Left forelimb (tissue), 1 donor: ENCODE results near the gene SBNO2.

ENCODE experiments used
- DNase-seq: peaks from one replicate; pipeline ENCODE4 v3.0.0-alpha.2; 2018; ENCODE audit warnings: low spot score

The SBNO2 gene

GRCh38 chr19:1153891-1154730, 20.0 kb downstream of the SBNO2 start:
- DNase-seq: no peak

GRCh38 chr19:1151917-1152587, 22.0 kb downstream of the SBNO2 start:
- no peak for DNase-seq

GRCh38 chr19:1151037-1151724, 22.9 kb downstream of the SBNO2 start:
- DNase-seq: no peak

DNA sequence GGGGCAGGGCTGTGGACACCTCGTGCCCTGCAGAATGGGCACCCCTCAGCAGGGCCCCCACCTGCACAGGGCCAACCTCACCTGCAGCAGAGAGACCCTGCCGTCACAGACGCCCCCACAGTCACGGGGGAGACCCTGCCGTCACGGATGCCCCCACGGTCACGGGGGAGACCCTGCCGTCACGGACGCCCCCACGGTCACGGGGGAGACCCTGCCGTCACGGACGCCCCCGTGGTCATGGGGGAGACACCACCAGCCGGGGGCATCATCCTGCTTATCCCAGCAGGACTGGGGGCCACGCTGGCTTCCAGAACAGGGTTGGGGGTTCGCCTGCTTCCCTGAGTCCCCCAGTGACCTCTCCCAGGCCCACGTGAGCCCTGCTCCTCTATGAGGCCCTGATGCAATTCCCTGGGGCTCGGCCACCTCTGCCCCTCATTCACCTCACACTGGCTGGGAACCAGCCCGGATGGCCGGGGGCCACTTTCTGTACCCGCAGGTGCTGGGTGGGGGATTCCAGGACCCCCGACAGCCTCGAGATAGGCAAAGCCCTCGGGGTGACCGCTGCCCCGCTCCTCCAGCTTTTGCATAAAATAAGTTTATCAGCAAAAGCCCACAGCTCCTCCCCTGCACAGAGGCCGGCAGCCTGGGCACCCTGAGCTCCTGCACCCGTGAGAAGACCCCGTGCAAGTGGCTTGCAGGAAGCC, 23.6 kb downstream of the SBNO2 start:
- DNase-seq: no peak

GRCh38 chr19:1149259-1150045, 24.6 kb downstream of the SBNO2 start:
- DNase-seq: no peak

DNA sequence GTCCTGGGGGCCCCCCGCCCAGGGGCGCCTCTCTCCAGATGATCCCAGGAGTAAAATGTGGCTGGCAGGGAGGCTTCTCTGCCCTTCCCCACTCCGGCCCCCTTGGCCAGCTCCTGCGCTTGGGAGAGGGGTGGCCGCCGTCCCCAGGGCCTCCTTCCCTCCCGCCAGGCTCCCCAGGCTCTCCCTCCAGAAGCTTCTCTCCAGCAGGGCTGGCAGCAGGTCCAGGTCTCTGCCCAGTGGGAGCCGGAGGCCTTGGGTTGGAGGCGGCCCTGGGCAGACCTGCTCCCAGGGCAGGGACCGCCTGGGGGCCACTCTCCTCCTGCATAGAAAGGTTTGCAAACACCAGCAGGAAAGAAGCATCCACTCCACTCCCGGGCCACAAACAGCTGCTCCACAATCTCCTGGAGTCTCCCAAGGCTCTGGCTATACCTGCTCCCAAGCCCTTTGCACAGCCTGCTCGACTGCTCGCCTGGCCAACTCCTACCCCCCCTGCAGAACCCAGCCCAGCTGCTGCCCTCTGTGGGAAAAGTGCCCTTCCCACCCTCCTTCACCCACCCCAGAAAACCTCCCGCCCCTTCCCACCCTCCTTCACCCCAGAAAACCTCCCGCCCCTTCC, 26.0 kb downstream of the SBNO2 start:
- no peak for DNase-seq

DNA sequence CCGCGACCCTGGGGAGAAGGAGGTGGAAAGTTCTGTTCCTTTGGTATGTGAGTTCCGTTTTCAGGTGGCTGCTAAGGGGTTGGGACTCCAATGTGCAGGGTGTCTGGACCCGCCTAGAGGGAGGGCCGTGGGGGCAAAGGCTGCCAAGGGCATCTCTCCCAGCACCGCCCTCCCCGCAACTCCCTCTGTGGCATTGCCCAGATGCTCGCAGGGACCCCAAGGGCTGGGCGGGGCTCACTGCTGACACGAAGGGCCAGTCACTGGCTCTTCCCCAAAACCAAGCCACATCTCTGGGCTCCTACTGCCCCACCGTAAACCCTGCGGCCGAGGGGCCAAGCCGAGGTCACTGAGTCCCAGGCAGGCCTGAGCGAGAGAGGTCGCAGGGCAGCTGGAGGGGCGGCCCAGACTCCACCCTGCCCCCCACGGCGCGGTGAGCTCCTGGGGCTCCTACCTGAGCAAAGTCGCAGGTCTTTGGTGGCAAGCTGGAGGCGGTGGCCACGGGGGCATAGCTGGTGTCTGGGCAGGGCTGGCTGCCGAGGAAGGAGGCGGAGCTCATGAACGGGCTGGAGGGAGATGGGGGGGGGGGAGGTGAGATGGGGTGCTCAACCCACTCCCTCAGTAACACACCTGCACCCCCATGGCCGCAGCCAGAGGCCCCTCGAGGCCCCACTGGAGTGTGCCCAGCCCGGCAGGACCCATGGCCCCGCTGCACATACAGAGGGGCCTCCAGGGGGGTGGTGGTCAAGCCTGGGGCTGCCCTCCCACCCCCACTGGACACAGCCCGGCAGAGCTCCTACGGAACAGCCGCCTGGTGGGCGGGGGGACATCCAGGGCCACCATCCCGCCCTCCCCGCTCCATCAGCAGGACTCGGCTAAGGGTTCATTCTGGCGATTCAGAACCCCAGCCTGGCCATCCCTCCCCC, 26.9 kb downstream of the SBNO2 start:
- no peak for DNase-seq

- DNase-seq: no peak
Measured at GRCh38 chr19:1146412-1146699, 27.7 kb downstream of the SBNO2 start.

DNA sequence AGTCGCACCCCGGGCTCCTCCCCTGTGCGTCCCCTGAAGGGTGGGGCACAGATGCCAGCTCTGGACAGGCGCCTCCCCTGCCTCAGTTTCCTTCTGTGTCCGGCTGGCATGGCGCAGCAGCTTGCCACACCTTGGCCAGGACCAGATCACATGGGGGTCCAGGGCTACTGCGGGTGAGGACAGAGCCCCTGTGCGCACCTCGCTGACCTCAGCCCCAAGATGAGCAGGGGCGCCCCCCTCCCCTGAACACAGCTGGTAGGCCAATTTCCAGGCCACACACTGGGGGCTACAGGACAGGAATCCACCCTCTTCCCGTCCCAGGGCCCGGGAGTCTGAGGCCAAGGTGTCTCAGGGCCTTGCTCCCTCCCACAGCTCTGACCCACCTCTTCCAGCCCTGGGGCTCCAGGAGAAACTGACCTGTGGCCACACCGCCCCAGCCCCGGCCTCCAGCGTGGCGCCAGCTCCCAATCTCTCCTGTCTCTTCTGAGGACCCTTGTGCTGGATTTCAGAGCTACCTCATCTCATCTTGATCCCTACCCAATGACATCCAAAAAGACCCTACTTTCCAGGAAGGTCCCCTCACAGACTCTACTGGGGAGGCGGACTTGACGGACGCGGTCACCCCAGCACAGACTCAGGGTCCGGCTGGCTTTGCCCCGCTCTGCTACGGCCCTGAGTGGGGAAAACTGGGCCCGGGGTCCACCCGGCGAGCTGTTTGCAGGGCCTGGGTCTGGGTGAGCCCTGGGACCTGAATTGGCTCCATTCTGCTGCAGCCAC, 28.2 kb downstream of the SBNO2 start:
- no peak for DNase-seq

GRCh38 chr19:1144741-1145140, 29.3 kb downstream of the SBNO2 start:
- no peak for DNase-seq

DNA sequence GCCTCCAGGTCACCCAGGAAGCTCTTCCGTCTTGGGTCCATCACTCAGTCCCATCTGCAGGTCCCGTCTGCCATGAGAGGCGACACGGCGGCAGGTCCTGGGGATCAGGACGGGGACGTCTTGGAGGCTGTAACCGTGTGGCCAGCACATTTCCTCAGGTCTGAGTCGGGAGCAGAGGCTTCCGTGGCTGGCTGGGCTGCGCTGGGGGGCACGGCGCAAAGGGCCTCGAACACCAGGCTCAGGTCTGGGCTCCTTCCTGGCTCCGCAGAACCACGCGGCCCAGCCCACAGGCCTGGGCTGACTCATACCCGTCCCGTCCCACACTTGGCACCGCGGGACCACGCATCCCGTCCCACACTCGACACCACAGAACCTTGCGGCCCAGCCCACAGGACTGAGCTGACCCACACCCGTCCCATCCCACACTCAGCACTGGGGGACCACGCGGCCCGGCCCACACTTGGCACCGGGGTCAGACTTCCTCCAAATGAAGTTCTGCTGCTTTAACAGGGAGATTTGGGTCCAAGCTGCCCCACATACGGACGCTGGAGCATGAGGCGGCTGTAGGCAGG, 30.2 kb downstream of the SBNO2 start:
- no peak for DNase-seq

DNA sequence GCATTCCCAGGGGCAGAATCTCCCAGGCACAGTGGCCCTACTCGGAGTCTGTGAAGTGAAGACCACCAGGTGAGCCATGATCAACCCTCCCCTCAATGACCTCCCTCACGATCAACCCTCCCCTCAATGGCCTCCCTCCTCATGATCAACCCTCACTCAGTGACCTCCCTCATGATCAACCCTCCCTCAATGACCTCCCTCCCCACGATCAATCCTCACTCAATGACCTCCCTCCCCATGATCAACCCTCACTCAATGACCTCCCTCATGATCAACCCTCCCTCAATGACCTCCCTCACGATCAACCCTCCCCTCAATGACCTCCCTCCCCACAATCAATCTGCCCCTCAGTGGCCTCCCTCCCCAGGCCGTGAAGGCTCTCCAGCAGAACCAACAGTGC, 32.1 kb downstream of the SBNO2 start:
- DNase-seq: no peak

DNA sequence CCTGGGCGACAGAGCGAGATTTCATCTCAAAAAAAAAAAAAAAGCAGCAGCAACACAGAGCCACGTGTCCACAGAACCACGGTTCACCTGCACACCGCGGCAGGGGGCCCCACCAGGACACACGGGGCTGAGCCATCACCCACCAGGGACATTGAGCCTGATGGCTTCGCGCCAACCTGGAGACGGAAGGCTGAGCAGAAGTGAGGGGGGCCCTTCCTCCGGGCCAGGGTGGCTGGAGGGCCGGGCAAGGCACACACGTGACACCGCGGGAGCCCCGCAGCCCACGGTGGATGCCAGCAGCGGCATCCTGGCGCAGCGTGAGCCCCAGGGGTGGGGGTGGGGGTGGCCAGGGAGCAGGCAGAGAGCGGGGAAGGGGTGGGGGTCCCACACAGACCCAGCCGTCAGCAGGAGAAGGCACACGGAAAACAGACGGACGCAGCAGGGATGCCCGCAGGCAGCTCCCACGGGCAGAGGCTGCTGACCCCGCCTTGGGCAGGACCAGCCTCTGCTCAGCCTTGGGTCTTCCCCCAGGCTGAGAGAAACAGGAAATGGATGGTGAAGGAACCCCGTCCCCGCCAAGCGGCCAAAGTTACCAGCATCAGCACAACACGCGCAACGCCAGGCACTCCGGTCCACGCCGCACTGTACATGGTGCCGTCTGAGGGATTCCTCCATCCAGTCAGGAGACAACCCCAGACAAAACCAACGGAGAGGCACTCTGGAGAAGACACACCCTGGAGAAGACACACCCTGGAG, 33.6 kb downstream of the SBNO2 start:
- DNase-seq: no peak

GRCh38 chr19:1139126-1139525, 34.9 kb downstream of the SBNO2 start:
- DNase-seq: no peak

- no peak for DNase-seq
Measured at GRCh38 chr19:1138121-1138520, 35.9 kb downstream of the SBNO2 start.

GRCh38 chr19:1136621-1137317, 37.3 kb downstream of the SBNO2 start:
- DNase-seq: no peak

DNA sequence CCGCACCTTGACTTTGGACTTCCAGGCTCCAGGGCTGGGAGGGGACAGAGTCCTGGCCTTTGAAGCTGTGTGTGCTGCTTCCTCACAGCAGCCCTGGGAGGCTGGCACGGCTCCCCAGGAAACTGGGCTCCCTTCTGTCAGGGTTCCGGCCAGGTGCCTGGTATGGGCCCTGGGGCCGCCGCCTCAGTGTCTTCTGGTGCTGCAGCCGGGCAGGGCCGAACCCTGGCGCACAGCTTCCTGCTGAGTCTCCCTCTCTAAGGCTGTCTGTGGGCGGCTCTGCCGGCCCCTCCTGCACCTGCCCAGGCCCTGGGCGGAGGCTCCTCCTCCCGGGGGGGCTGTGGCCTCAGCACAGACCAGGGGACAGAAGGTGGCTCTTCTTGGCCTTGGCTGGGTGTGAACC, 37.9 kb downstream of the SBNO2 start:
- DNase-seq: no peak

DNA sequence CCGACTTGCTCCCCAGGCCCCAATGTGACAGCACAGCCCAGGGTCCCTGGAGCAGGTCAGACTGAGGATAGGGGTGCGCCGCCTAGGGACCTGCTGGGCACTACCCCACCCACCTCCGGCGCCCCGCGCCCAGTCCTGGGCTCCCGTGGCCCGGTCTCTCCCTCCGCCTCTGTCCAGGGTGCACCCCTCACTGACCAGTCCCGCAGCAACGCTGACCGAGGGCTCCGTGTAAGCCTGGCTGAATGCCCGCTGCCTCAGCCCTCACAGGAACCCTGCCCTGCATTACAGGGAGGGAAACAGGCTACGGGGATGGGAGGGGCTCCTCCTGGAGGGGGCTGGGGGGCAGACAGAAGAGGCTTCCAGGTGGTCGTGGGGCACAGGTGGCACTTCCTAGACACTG, 38.6 kb downstream of the SBNO2 start:
- DNase-seq: no peak
